Mesenchymal stem cell (in vitro differentiated cells and primary cell): ENCODE measurements around the gene PPFIBP2.

Experiments used
- DNase-seq: peaks from one replicate; pipeline ENCODE4 v3.0.0-alpha.2; 2013
- H2AFZ ChIP-seq: one replicate; pipeline ENCODE4 v1.6.1; 2013; ENCODE audit warnings: low read depth, mild to moderate bottlenecking, control low read depth, inconsistent platforms, low read length, moderate library complexity
- H2AK5ac ChIP-seq: 2 replicates; pipeline ENCODE4 v1.6.1; 2013; ENCODE audit warnings: low read length, moderate library complexity, mild to moderate bottlenecking, inconsistent platforms; ENCODE audit not compliant: severe bottlenecking
- H2BK120ac ChIP-seq: one replicate; pipeline ENCODE4 v1.6.1; 2013; ENCODE audit warnings: low read depth, mild to moderate bottlenecking, inconsistent platforms, low read length, moderate library complexity
- H2BK12ac ChIP-seq, 2 experiments: one replicate each; pipeline ENCODE4 v1.6.1; 2013; ENCODE audit warnings: inconsistent platforms in 2 of 2, low read length in 2 of 2, mild to moderate bottlenecking in 2 of 2, moderate library complexity in 2 of 2, control low read depth in 1 of 2
- H2BK15ac ChIP-seq: one replicate; pipeline ENCODE4 v1.6.1; 2013; ENCODE audit warnings: mild to moderate bottlenecking, low read depth, inconsistent platforms; ENCODE audit not compliant: poor library complexity, severe bottlenecking
- H2BK5ac ChIP-seq: 2 replicates; pipeline ENCODE4 v1.6.1; 2013; ENCODE audit warnings: low read depth, mild to moderate bottlenecking, low read length, control low read depth, inconsistent platforms; ENCODE audit not compliant: poor library complexity, severe bottlenecking
- H3K14ac ChIP-seq, 2 experiments: one replicate each; pipeline ENCODE4 v1.6.1; 2013; ENCODE audit warnings: inconsistent platforms in 2 of 2, low read length in 2 of 2, control low read depth in 1 of 2, mild to moderate bottlenecking in 1 of 2, moderate library complexity in 1 of 2
- H3K18ac ChIP-seq, 2 experiments: one replicate each; pipeline ENCODE4 v1.6.1; 2013; ENCODE audit warnings: inconsistent platforms in 2 of 2, low read length in 2 of 2, control low read depth in 1 of 2, low read depth in 1 of 2, mild to moderate bottlenecking in 1 of 2
- H3K23ac ChIP-seq, 2 experiments: one replicate each; pipeline ENCODE4 v1.6.1; 2013; ENCODE audit warnings: inconsistent platforms in 2 of 2, low read length in 2 of 2, mild to moderate bottlenecking in 2 of 2, moderate library complexity in 2 of 2, control low read depth in 1 of 2
- H3K27ac ChIP-seq: 2 replicates; pipeline ENCODE4 v1.5.1; 2013; ENCODE audit warnings: mild to moderate bottlenecking, moderate library complexity, low read length, control low read depth, inconsistent platforms; ENCODE audit not compliant: poor library complexity, severe bottlenecking
- H3K27me3 ChIP-seq, 2 experiments: 2 replicates each; pipeline versions ENCODE4 v1.6.1 to v1.7.0; 2013; ENCODE audit warnings: low read length in 2 of 2, mild to moderate bottlenecking in 2 of 2, moderate library complexity in 2 of 2, control low read depth in 1 of 2, inconsistent platforms in 1 of 2; ENCODE audit not compliant: control insufficient read depth in 1 of 2, insufficient read depth in 1 of 2
- H3K36me3 ChIP-seq, 2 experiments: 2 replicates each; pipeline versions ENCODE4 v1.6.1 to v1.7.0; 2013; ENCODE audit warnings: low read length in 2 of 2, control low read depth in 1 of 2, inconsistent platforms in 1 of 2, low read depth in 1 of 2, mild to moderate bottlenecking in 1 of 2; ENCODE audit not compliant: insufficient read depth in 2 of 2, control insufficient read depth in 1 of 2
- H3K4ac ChIP-seq, 2 experiments: one replicate each; pipeline ENCODE4 v1.6.1; 2013; ENCODE audit warnings: inconsistent platforms in 2 of 2, low read length in 2 of 2, mild to moderate bottlenecking in 2 of 2, moderate library complexity in 2 of 2, control low read depth in 1 of 2, low read depth in 1 of 2
- H3K4me1 ChIP-seq: 2 replicates; pipeline ENCODE4 v1.6.1; 2013; ENCODE audit warnings: low read depth, low read length, control low read depth; ENCODE audit not compliant: control insufficient read depth, insufficient read depth
- H3K4me2 ChIP-seq: 2 replicates; pipeline ENCODE4 v1.6.1; 2013; ENCODE audit warnings: low read length, mild to moderate bottlenecking, inconsistent platforms; ENCODE audit not compliant: poor library complexity, severe bottlenecking
- H3K4me3 ChIP-seq, 2 experiments: 2 replicates each; pipeline versions ENCODE4 v1.5.1 to v1.7.0; 2013; ENCODE audit warnings: low read length in 2 of 2, mild to moderate bottlenecking in 2 of 2, control low read depth in 1 of 2, low read depth in 1 of 2; ENCODE audit not compliant: insufficient read depth in 1 of 2
- H3K79me1 ChIP-seq: replicated peaks from 2 replicates; pipeline ENCODE4 v1.6.1; 2013; ENCODE audit warnings: mild to moderate bottlenecking, control low read depth, low read length, inconsistent platforms; ENCODE audit not compliant: poor library complexity, severe bottlenecking
- H3K9ac ChIP-seq: 2 replicates; pipeline ENCODE4 v1.7.0; 2013; ENCODE audit warnings: mild to moderate bottlenecking, low read length, moderate library complexity
- H3K9me3 ChIP-seq: 2 replicates; pipeline ENCODE4 v1.7.0; 2013; ENCODE audit warnings: mild to moderate bottlenecking, low read length; ENCODE audit not compliant: control insufficient read depth
- H4K8ac ChIP-seq: one replicate; pipeline ENCODE4 v1.6.1; 2013; ENCODE audit warnings: inconsistent platforms, mild to moderate bottlenecking, low read length, moderate library complexity
- H4K91ac ChIP-seq: one replicate; pipeline ENCODE4 v1.6.1; 2013; ENCODE audit warnings: mild to moderate bottlenecking, low read length, inconsistent platforms
- WGBS: methylation state at CpG from one replicate; pipeline ENCODE4 v1.1.7; 2013; ENCODE audit warnings: mixed read lengths; 5-methylcytosine and 5-hydroxymethylcytosine counted together

The PPFIBP2 gene

GRCh38 chr11:7545611-7546010 lies 31.8 kb downstream of the PPFIBP2 start:
- Histone ChIP-seq H3K79me1 (no peaks in the 10 kb centered on the region), H3K36me3 (no peaks in the 10 kb centered on the region), H2BK5ac (no peak overlapping the region), H3K14ac (no peak overlapping the region), H3K4me3 (no peak overlapping the region), H2AK5ac (no peak overlapping the region), H2AFZ (no peak overlapping the region), H4K8ac (no peak overlapping the region), H2BK15ac (no peak overlapping the region), H4K91ac (no peak overlapping the region), H2BK12ac (no peak overlapping the region), H3K18ac (no peak overlapping the region), H2BK120ac (no peak overlapping the region), H3K27me3 (peaks cover 0 to 14% of the 10 kb centered on the region in 2 experiments), H3K9me3 (no peaks in the 10 kb centered on the region), H3K9ac (no peak overlapping the region), H3K4ac (no peak overlapping the region), H3K27ac (no peak overlapping the region), H3K4me1 (no peaks in the 10 kb centered on the region), H3K4me2 (no peak overlapping the region), H3K23ac (no peak overlapping the region)
- DNase-seq = no peak
- WGBS = 100% methylated on average over 1 of the region's 4 CpGs

GRCh38 chr11:7546324-7546791 lies 32.6 kb downstream of the PPFIBP2 start:
- Histone ChIP-seq H3K27me3 (peaks cover 0 to 11% of the 10 kb centered on the region in 2 experiments), H3K36me3 (no peaks in the 10 kb centered on the region), H3K14ac (no peak overlapping the region), H2AK5ac (no peak overlapping the region), H4K8ac (no peak overlapping the region), H3K4me3 (no peak overlapping the region), H3K9me3 (no peaks in the 10 kb centered on the region), H3K4ac (no peak overlapping the region), H2BK12ac (no peak overlapping the region), H3K79me1 (no peaks in the 10 kb centered on the region), H3K4me1 (no peaks in the 10 kb centered on the region), H3K4me2 (no peak overlapping the region), H4K91ac (no peak overlapping the region), H2BK120ac (no peak overlapping the region), H2BK15ac (no peak overlapping the region), H2BK5ac (no peak overlapping the region), H3K23ac (no peak overlapping the region), H2AFZ (no peak overlapping the region), H3K9ac (no peak overlapping the region), H3K18ac (no peak overlapping the region), H3K27ac (no peak overlapping the region)
- WGBS = 87% methylated on average over 3 of the region's 3 CpGs
- DNase-seq = no peak

DNA sequence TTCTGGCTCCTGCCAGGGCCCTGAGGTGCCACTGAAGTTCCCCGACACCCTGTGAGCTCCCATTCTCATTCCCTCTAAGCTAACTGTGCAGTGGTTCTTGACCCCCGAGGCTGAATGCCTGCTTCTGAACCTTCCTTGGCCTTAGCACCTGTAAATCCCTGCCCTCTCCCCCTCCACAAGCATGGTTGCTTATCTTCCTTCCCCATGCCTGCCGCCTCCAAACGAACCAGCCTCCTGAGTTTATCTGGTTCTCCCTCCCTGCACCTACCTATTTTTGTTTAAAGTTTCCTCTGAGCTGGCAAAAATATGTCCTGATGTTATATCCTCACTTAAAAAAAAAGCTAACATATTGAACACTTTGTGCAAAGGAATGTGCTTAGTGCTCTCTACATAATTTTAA lies 33.9 kb downstream of the PPFIBP2 start:
- Histone ChIP-seq H3K23ac (no peak overlapping the region), H3K4me2 (no peak overlapping the region), H4K91ac (no peak overlapping the region), H3K4me1 (no peaks in the 10 kb centered on the region), H3K27me3 (peaks cover 0 to 11% of the 10 kb centered on the region in 2 experiments), H3K14ac (no peak overlapping the region), H2BK5ac (no peak overlapping the region), H2BK15ac (no peak overlapping the region), H3K27ac (no peak overlapping the region), H3K4me3 (no peak overlapping the region), H3K79me1 (no peaks in the 10 kb centered on the region), H2AK5ac (no peak overlapping the region), H4K8ac (no peak overlapping the region), H3K9ac (no peak overlapping the region), H2AFZ (no peak overlapping the region), H3K4ac (no peak overlapping the region), H2BK12ac (no peak overlapping the region), H2BK120ac (no peak overlapping the region), H3K9me3 (no peaks in the 10 kb centered on the region), H3K18ac (no peak overlapping the region), H3K36me3 (no peaks in the 10 kb centered on the region)
- no peak for DNase-seq
- WGBS = 80% methylated on average over 4 of the region's 4 CpGs

- Histone ChIP-seq H3K27ac (no peak overlapping the region), H2BK12ac (no peak overlapping the region), H4K8ac (no peak overlapping the region), H3K23ac (no peak overlapping the region), H2AFZ (no peak overlapping the region), H3K36me3 (no peaks in the 10 kb centered on the region), H2BK5ac (no peak overlapping the region), H2BK15ac (no peak overlapping the region), H3K9ac (no peak overlapping the region), H3K4me2 (no peak overlapping the region), H3K79me1 (no peaks in the 10 kb centered on the region), H3K27me3 (peaks cover 0 to 11% of the 10 kb centered on the region in 2 experiments), H2AK5ac (no peak overlapping the region), H3K9me3 (no peaks in the 10 kb centered on the region), H3K18ac (no peak overlapping the region), H2BK120ac (no peak overlapping the region), H3K4ac (no peak overlapping the region), H3K4me1 (no peaks in the 10 kb centered on the region), H3K4me3 (no peak overlapping the region), H4K91ac (no peak overlapping the region), H3K14ac (no peak overlapping the region)
- no peak for DNase-seq
- WGBS = 59% methylated on average over 7 of the region's 7 CpGs
These were observed 35.0 kb downstream of the PPFIBP2 start for GRCh38 chr11:7548659-7549274.
